GM18526 (cell line): ENCODE data around the gene BMF.

ENCODE experiments used
- POLR2A ChIP-seq: IDR thresholded peaks from 3 replicates; pipeline ENCODE4 v1.6.1; 2011; ENCODE audit not compliant: insufficient read length; ENCODE audit errors: extremely low read depth

Gene BMF

GRCh38 chr15:40050788-40051470, 57.8 kb downstream of the BMF start:
- TF ChIP-seq POLR2A: no peak

GRCh38 chr15:40048926-40049475, 59.7 kb downstream of the BMF start:
- TF ChIP-seq POLR2A: no peak

GRCh38 chr15:40048211-40048792, 60.4 kb downstream of the BMF start:
- no peak for TF ChIP-seq POLR2A

GRCh38 chr15:40047415-40048210, 61.1 kb downstream of the BMF start:
- no peak for TF ChIP-seq POLR2A

GRCh38 chr15:40046721-40047414, 61.8 kb downstream of the BMF start:
- TF ChIP-seq POLR2A: no peak

GRCh38 chr15:40045572-40046217, 63.0 kb downstream of the BMF start:
- no peak for TF ChIP-seq POLR2A

GRCh38 chr15:40044717-40045571, 63.7 kb downstream of the BMF start:
- TF ChIP-seq POLR2A: peak; percentile 14

- no peak for TF ChIP-seq POLR2A
Observed at GRCh38 chr15:40043927-40044716, 64.6 kb downstream of the BMF start.

- no peak for TF ChIP-seq POLR2A
Observed at GRCh38 chr15:40042791-40043320, 65.8 kb downstream of the BMF start.

- TF ChIP-seq POLR2A: no peak
Observed at GRCh38 chr15:40040770-40041169, 67.9 kb downstream of the BMF start.

GRCh38 chr15:40040293-40040635, 68.4 kb downstream of the BMF start:
- TF ChIP-seq POLR2A: no peak

GRCh38 chr15:40038638-40039543, 69.8 kb downstream of the BMF start, which contains the start of gene SRP14:
Gene SRP14, minus strand, starts transcription at chr15:40039181. Its CDS starts 65 bp downstream, at chr15:40039116.
- TF ChIP-seq POLR2A: peak; percentile 92
